Neural cell (in vitro differentiated cells): ENCODE results near the gene NHSL2. TPM values are rescaled to one million over a fixed set of nuclear protein-coding genes. Genes with fewer than 3 reads are reported as not detected.
"Not testable (repeated sequence)": the region's sequence is repeated elsewhere in the genome, so short reads cannot be mapped to it uniquely, and the experiment has no call there.

Experiments used
- H2AFZ ChIP-seq: fragments of 200-600, 300-800 bp; sonication (generic), shearing (Covaris generic); 2 replicates; pipeline ENCODE4 v1.6.0; 2014; ENCODE audit warnings: low read depth, mild to moderate bottlenecking, antibody characterized with exemption, low read length, moderate library complexity
- H3F3A ChIP-seq: fragments of 200-600 bp; shearing (Covaris generic); 2 replicates; pipeline ENCODE4 v1.6.1; 2016; ENCODE audit warnings: mild to moderate bottlenecking, moderate library complexity, mixed read lengths, antibody characterized with exemption, low read length; ENCODE audit not compliant: insufficient read depth, poor library complexity, severe bottlenecking
- H3K27ac ChIP-seq: fragments of 200-600, 300-800 bp; sonication (generic), shearing (Covaris generic); 2 replicates; pipeline ENCODE4 v1.5.1; 2014; ENCODE audit warnings: mild to moderate bottlenecking, low read length, moderate library complexity
- H3K27me3 ChIP-seq: fragments of 300-800, 200-600 bp; sonication (generic), shearing (Covaris generic); 2 replicates; pipeline ENCODE4 v1.6.0; 2014; ENCODE audit warnings: mild to moderate bottlenecking, low read depth, low read length, moderate library complexity; ENCODE audit not compliant: insufficient read depth
- H3K36me3 ChIP-seq: fragments of 300-800, 200-600 bp; sonication (generic), shearing (Covaris generic); 2 replicates; pipeline ENCODE4 v1.5.1; 2014; ENCODE audit warnings: mild to moderate bottlenecking, antibody characterized with exemption, low read length, moderate library complexity; ENCODE audit not compliant: insufficient read depth
- H3K4me2 ChIP-seq: fragments of 300-800, 200-600 bp; sonication (generic), shearing (Covaris generic); 2 replicates; pipeline ENCODE4 v1.6.0; 2014; ENCODE audit warnings: mild to moderate bottlenecking, low read length
- H3K4me3 ChIP-seq: fragments of 300-800, 200-600 bp; sonication (generic), shearing (Covaris generic); 2 replicates; pipeline ENCODE4 v1.5.1; 2014; ENCODE audit warnings: mild to moderate bottlenecking, low read length, moderate library complexity
- H3K79me2 ChIP-seq: fragments of 200-600 bp; shearing (Covaris generic); replicated peaks from 2 replicates; pipeline ENCODE4 v1.6.0; 2014; ENCODE audit warnings: mild to moderate bottlenecking, low read length, moderate library complexity; ENCODE audit not compliant: insufficient read depth
- H3K9ac ChIP-seq: fragments of 300-800, 200-600 bp; sonication (generic), shearing (Covaris generic); 2 replicates; pipeline ENCODE4 v1.6.1; 2016; ENCODE audit warnings: mild to moderate bottlenecking, low read length, mixed read lengths
- H3K9me2 ChIP-seq: fragments of 200-600 bp; shearing (Covaris generic); 2 replicates; pipeline ENCODE4 v1.6.1; 2016; ENCODE audit warnings: mild to moderate bottlenecking, low read length, mixed read lengths; ENCODE audit not compliant: insufficient read depth
- H3K9me3 ChIP-seq: fragments of 200-600, 300-800 bp; sonication (generic), shearing (Covaris generic); 2 replicates; pipeline ENCODE4 v1.6.1; 2016; ENCODE audit warnings: mild to moderate bottlenecking, mixed run types, low read length, moderate library complexity, mixed read lengths
- H4K20me1 ChIP-seq: fragments of 200-600 bp; shearing (Covaris generic); 2 replicates; pipeline ENCODE4 v1.6.1; 2016; ENCODE audit warnings: mild to moderate bottlenecking, mixed run types; ENCODE audit not compliant: insufficient read depth
- EP300 ChIP-seq: fragments of 450-650 bp; conservative IDR thresholded peaks from 2 replicates; pipeline ENCODE4 v1.6.1; 2014; ENCODE audit warnings: antibody characterized with exemption, mild to moderate bottlenecking, moderate library complexity; ENCODE audit not compliant: poor library complexity, severe bottlenecking
- EZH2 ChIP-seq: fragments of 200-600, 300-800 bp; shearing (Covaris generic), sonication (generic); IDR thresholded peaks from 2 replicates; pipeline ENCODE4 v1.6.1; 2014; ENCODE audit warnings: antibody characterized with exemption, low read length, borderline replicate concordance, mild to moderate bottlenecking; ENCODE audit not compliant: insufficient read depth, poor library complexity, severe bottlenecking
- MXI1 ChIP-seq: fragments of 450-650 bp; conservative IDR thresholded peaks from 2 replicates; pipeline ENCODE4 v1.6.1; 2014; ENCODE audit warnings: antibody characterized with exemption, mild to moderate bottlenecking; ENCODE audit not compliant: poor library complexity, severe bottlenecking
- POLR2AphosphoS5 ChIP-seq: IDR thresholded peaks from 2 replicates; pipeline ENCODE4 v1.6.1; 2012
- RAD21 ChIP-seq: fragments of 450-650 bp; conservative IDR thresholded peaks from 2 replicates; pipeline ENCODE4 v1.6.1; 2014; ENCODE audit warnings: antibody characterized with exemption, mild to moderate bottlenecking, moderate library complexity
- REST ChIP-seq: IDR thresholded peaks from 2 replicates; pipeline ENCODE4 v1.6.1; 2012; ENCODE audit warnings: borderline replicate concordance
- SMC3 ChIP-seq: fragments of 450-650 bp; conservative IDR thresholded peaks from 2 replicates; pipeline ENCODE4 v1.6.1; 2014; ENCODE audit warnings: antibody characterized with exemption, mild to moderate bottlenecking, moderate library complexity; ENCODE audit not compliant: poor library complexity
- TAF1 ChIP-seq: IDR thresholded peaks from 2 replicates; pipeline ENCODE4 v1.6.1; 2012; ENCODE audit warnings: low read depth
- polyA minus RNA-seq: library from RNA; depleted of rRNA, polyadenylated mRNA; stranded (reverse); fragments of >200 nt; gene quantifications from 2 replicates; pipeline ENCODE4 v1.2.3, GENCODE V29; 2014
- polyA plus RNA-seq: library from polyadenylated mRNA; depleted of rRNA; stranded (reverse); fragments of >200 nt; gene quantifications from 2 replicates; pipeline ENCODE4 v1.2.3, GENCODE V29; 2014
- TF ChIP-seq, protein P1 (sequence below): fragments of 450-650 bp; IDR thresholded peaks from 2 replicates; pipeline ENCODE4 v1.5.1; 2014; ENCODE audit warnings: antibody characterized with exemption, mild to moderate bottlenecking, moderate library complexity; ENCODE audit not compliant: poor library complexity, severe bottlenecking

Gene NHSL2
- polyA plus RNA-seq: 0.87 and 1.5 TPM in 2 replicates
- polyA minus RNA-seq: 3.2 and 3.9 TPM in 2 replicates

GRCh38 chrX:71910643-71910985 lies at the start of gene NHSL2:
Gene NHSL2 (plus strand): TSS chrX:71910845.
- Histone ChIP-seq H3K36me3 (no peaks in the 10 kb centered on the region), H3K27me3 (peaks cover 23% of the 10 kb centered on the region), H3F3A (no peaks in the 10 kb centered on the region), H3K79me2 (no peaks in the 10 kb centered on the region), H2AFZ (no peak within 1 kb of the TSS), H3K9me3 (no peaks in the 10 kb centered on the region), H3K9ac (no peak within 1 kb of the TSS), H3K9me2 (no peaks in the 10 kb centered on the region), H3K4me3 (peak within 1 kb of the TSS; percentile 65), H3K4me2 (no peak within 1 kb of the TSS), H3K27ac (no peak within 1 kb of the TSS), H4K20me1 (no peaks in the 10 kb centered on the region)
- TF ChIP-seq TAF1 (no peak), EZH2 (no peak), RAD21 (no peak), MXI1 (no peak)
- TF ChIP-seq, protein P1, sequence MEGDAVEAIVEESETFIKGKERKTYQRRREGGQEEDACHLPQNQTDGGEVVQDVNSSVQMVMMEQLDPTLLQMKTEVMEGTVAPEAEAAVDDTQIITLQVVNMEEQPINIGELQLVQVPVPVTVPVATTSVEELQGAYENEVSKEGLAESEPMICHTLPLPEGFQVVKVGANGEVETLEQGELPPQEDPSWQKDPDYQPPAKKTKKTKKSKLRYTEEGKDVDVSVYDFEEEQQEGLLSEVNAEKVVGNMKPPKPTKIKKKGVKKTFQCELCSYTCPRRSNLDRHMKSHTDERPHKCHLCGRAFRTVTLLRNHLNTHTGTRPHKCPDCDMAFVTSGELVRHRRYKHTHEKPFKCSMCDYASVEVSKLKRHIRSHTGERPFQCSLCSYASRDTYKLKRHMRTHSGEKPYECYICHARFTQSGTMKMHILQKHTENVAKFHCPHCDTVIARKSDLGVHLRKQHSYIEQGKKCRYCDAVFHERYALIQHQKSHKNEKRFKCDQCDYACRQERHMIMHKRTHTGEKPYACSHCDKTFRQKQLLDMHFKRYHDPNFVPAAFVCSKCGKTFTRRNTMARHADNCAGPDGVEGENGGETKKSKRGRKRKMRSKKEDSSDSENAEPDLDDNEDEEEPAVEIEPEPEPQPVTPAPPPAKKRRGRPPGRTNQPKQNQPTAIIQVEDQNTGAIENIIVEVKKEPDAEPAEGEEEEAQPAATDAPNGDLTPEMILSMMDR: no peak

DNA sequence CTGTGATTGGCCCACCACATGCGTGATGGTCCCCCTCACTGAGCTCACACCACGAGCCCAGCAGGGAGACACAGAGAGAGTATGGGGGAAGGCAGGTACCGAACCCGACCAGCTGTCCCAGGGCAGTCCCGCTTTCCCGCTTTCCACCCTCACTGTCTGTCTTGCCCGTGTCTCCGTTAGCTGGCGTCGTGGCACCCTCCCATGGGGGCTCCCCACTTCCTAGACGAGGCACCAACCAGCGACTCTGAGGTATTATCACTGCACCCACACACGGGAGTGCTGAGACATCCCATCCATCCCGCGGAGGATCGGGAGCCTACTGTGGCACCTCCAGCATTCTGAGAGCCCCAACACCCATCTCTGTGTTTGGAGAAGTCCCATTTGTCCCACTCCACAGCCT lies 43.0 kb upstream of the NHSL2 start:
- H3K4me3 ChIP-seq: no peak overlapping the region
- H3K79me2 ChIP-seq: no peaks in the 10 kb centered on the region
- H3K4me2 ChIP-seq: no peak overlapping the region

DNA sequence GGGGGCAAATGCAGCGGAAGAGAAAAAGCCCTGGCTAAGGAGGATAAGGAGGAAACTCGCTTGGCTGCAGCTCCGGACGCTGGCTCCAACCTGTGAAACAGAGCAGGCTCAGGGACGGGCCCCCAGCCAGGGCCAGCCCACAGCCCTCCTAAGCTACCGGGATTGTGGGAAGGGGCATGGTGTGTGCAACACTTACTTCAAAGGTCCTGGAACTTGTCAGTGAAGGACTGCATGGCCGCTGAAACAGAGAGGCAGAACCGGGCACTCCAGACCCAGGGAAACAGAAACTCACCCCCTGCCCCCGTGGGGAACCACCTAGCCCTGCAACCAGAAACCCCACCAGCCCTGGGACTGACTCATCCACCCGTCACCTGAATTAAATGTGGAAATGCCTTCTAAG lies 41.1 kb upstream of the NHSL2 start:
- not testable (repeated sequence) for H3K4me3 ChIP-seq, H3K9me2 ChIP-seq, H3K27me3 ChIP-seq, H3K9me3 ChIP-seq, H3K4me2 ChIP-seq, H3K79me2 ChIP-seq, H4K20me1 ChIP-seq, H2AFZ ChIP-seq, H3K36me3 ChIP-seq, H3F3A ChIP-seq, H3K9ac ChIP-seq, H3K27ac ChIP-seq

More for the DNA sequence above, 43.0 kb upstream of the NHSL2 start:
- Histone ChIP-seq H4K20me1 (no peaks in the 10 kb centered on the region), H3K9me2 (no peaks in the 10 kb centered on the region), H3K9ac (no peak overlapping the region), H2AFZ (no peak overlapping the region), H3K36me3 (no peaks in the 10 kb centered on the region), H3K9me3 (no peaks in the 10 kb centered on the region), H3K27ac (no peak overlapping the region), H3F3A (no peaks in the 10 kb centered on the region), H3K27me3 (no peaks in the 10 kb centered on the region)
- TF ChIP-seq TAF1 (no peak), EZH2 (no peak), REST (no peak), POLR2AphosphoS5 (no peak), RAD21 (no peak), EP300 (no peak), SMC3 (no peak)
- TF ChIP-seq, protein P1: no peak
